ENCODE measurements around the gene USP7. TPM values are rescaled to one million over a fixed set of nuclear protein-coding genes. Genes with fewer than 3 reads are reported as not detected.

Gene USP7
- total RNA-seq, 3 donors from 2014 or later = 125 to 144 (median 130) TPM

- H3K36me3 ChIP-seq (ENCODE audit: low read depth) = no peaks in the 10 kb centered on the region
- H3K4me1 ChIP-seq (ENCODE audit: low read depth) = peaks cover 83% of the 10 kb centered on the region
- no peaks in the 10 kb centered on the region for H3K9me3 ChIP-seq
- intact Hi-C loops (cut with DNase I, micrococcal nuclease) = no loop called here
- H3K4me3 ChIP-seq = no peak overlapping the region
- TF ChIP-seq CTCF (IDR thresholded peaks at IDR 0.05) = no peak
- ATAC-seq (no peak), DNase-seq (no peak)
Measured at GRCh38 chr16:8950580-8951077, 13.1 kb downstream of the USP7 start.

- intact Hi-C loops (cut with DNase I, micrococcal nuclease) = no loop called here
- DNase-seq (no peak), ATAC-seq (no peak)
- Histone ChIP-seq H3K9me3 (no peaks in the 10 kb centered on the region), H3K4me1 (ENCODE audit: low read depth) (peaks cover 86% of the 10 kb centered on the region), H3K4me3 (no peak overlapping the region), H3K36me3 (ENCODE audit: low read depth) (no peaks in the 10 kb centered on the region)
- TF ChIP-seq CTCF (IDR thresholded peaks at IDR 0.05) = no peak
Measured at GRCh38 chr16:8949536-8950418, 13.9 kb downstream of the USP7 start.

GRCh38 chr16:8948831-8949230, 14.9 kb downstream of the USP7 start:
- no peak for TF ChIP-seq CTCF (IDR thresholded peaks at IDR 0.05)
- H3K4me1 ChIP-seq (ENCODE audit: low read depth) = peaks cover 94% of the 10 kb centered on the region
- DNase-seq (no peak), ATAC-seq (no peak)
- H3K9me3 ChIP-seq = no peaks in the 10 kb centered on the region
- intact Hi-C loops (cut with DNase I, micrococcal nuclease) = no loop called here
- H3K36me3 ChIP-seq (ENCODE audit: low read depth) = no peaks in the 10 kb centered on the region
- H3K4me3 ChIP-seq = no peak overlapping the region

GRCh38 chr16:8948069-8948593, 15.6 kb downstream of the USP7 start:
- DNase-seq = no peak

GRCh38 chr16:8946544-8946943, 17.2 kb downstream of the USP7 start:
- no peaks in the 10 kb centered on the region for H3K9me3 ChIP-seq
- intact Hi-C loops (cut with DNase I, micrococcal nuclease) = no loop called here
- TF ChIP-seq CTCF (IDR thresholded peaks at IDR 0.05) = no peak
- DNase-seq = peak; percentile 64 to 72 (median 68)
- peak; percentile 85 for ATAC-seq
- no peak overlapping the region for H3K4me3 ChIP-seq
- H3K4me1 ChIP-seq (ENCODE audit: low read depth) = peaks cover 96% of the 10 kb centered on the region
- no peaks in the 10 kb centered on the region for H3K36me3 ChIP-seq (ENCODE audit: low read depth)

More at GRCh38 chr16:8948069-8948593, 15.6 kb downstream of the USP7 start:
- no peak for ATAC-seq
- intact Hi-C loops (cut with DNase I, micrococcal nuclease) = no loop called here
- H3K36me3 ChIP-seq (ENCODE audit: low read depth) = no peaks in the 10 kb centered on the region
- no peaks in the 10 kb centered on the region for H3K9me3 ChIP-seq
- peaks cover 98% of the 10 kb centered on the region for H3K4me1 ChIP-seq (ENCODE audit: low read depth)
- no peak overlapping the region for H3K4me3 ChIP-seq
- no peak for TF ChIP-seq CTCF (IDR thresholded peaks at IDR 0.05)

Measured in mucosa of descending colon (tissue), 3 donors.